ENCODE data around the gene PRKCH.

The PRKCH gene

DNA sequence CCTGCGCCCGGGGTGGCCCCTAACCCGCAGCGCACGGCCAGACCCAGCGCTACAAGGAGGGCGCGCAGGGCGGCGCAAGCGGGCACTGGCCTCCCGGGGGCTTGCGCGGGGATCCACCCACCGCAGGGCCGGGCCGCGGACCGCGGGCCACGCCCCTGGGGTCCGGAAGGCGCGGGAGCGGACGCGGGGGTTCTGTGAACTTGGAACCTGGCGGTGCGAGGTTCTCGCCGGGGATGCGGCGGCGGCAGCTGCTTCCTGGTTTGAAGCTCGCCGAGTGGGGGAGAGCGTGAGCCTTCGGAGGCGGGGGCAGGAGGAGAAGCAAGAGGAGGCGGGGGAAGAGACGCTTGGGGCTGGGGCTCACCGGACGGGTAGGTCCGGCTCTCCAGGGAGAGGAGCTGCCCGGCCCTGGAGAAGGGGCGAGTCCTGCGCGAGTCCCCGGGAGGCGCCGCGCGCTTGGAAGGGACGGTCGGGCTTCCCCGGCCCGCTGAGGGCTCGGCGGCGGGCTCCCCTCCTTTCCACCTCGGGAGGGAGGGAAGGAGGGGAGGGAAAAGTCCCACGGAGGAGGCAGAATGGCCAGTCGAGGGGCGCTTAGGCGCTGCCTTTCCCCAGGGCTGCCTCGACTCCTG is at the start of gene PRKCH:
Gene PRKCH (plus strand): TSS at position 195 of the 626 bp plus-strand sequence. CDS start 523 bp downstream, outside the sequence.
- peak; percentile 90 for DNase-seq

- DNase-seq: no peak
Observed at GRCh38 chr14:61277232-61277631, 44.1 kb upstream of the PRKCH start.

DNA sequence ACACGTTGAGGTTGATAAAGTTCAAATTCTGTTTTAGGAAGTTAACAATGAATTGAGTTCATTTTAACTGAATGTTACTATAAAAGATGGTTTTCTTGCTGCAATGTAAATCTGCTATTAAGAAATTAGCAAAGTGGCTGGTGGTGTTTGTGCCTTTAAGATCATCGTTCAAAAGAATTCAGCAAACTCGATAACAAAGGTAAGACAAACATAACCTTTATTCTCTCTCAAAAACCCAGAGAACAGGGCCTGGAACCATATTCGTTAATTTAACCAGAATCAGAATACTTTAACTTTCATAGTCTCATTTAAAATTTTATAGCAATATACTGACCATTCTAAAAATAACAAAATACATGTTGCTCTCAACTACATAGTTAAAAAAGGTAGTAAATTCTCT is 43.6 kb upstream of the PRKCH start:
- DNase-seq: no peak

DNA sequence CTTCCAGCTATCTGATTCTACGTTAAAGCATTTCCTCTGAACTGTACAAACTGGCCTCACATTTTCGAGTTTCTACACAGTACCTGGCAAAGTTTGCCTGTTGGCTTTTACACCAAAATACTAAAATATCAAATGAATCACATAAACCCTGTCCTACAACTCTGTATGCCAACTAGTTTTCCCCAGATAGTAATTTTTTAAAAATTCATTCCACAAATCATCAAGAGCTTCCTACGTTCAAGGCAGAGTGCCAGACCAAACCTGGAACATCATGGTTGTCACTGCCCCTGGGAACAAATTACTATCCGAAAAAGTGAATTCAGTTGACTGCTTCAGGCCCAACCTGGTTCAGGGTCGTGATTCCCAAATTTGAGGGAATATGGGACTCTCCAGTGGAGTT is 42.3 kb upstream of the PRKCH start:
- DNase-seq: no peak

DNA sequence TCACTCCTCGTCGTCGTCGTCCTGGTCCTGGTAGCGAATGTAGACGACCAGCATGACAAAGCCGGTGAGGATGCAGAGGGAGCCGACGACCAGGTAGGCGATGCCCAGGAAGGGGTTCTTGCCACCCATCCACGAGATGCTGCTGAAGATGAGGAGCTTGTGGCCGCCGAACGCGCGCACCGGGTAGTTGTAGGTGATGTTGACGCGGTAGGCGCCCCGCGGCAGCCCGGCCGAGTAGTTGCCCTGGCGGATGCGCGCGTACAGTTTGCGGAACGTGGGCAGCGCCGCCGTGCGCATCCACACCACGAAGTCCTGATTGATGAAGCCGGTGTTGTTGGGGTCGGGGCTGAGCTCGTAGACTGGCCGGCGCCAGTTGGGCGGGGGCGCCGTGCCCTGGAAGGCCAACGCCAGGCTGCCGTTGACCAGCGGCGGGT is 41.3 kb upstream of the PRKCH start:
- peak; percentile 64 for DNase-seq

DNA sequence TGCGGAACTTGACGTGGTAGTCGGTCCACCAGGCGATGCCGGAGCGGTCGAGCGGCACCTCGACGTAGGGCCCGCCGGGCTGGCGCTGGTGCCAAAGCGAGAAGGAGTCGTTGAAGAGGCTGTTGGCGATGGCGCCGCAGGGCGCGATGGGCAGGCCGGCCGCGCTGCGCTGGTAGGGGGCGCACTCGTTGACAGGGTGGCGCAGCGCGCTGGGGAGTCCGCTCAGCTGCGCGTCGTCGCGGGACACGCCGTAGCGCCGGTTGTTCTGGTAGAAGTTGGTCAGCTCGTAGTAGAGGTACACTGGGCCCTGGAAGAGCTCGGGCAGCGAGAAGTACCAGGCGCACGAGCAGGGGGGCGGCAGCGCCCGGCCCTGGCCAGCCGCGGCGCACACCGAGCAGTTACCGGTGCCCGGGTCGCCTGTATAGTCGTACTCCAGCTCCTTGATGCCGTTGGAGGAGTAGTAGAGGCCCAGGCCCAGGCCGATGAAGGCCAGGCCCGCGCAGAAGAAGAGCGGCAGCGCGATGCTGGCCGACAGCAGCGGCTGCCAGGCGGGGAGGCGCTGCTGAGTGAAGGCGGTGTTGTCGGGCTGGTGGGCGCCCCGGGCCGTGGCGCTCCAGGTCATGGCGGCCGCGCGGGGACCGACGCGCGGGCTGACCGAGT is 40.7 kb upstream of the PRKCH start:
- peak; percentile 84 for DNase-seq

DNA sequence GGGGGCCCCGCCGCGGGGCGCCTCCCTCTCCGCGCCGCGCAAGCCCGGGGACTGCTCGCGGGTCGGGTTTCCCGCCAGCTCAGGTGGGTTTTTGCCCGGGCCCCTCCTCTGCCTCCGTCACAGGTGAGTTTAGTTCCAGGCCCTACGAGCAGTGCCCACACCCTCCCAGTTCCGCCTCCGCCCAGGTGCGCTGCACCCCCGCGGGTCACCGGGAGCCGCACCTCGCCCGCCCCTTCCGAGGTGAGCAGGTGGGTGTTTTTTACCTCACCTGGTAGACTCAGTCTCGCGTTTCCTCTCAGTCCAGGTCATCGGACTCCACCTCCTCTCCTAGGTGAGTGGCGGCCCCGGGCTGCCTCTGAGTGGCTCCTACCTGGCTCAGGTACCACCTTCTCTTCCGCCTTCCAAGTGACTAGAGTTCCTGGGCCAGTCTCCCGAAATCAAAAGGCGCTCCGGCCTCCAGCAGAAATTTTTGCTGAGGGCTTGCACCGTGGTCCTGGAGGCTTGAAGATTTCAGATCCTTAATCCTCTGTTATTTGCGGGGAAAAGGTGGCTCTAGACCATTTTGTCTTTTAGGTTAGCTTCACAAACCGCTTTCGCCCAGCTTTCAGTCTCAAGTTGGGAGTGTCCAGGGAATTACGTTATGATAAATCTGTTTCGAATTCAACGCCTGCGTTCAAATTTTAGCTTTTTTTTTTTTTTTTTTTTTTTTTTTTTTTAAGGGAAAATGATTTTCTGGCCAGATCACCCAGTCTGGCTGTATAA is 40.0 kb upstream of the PRKCH start, which contains the start of gene TMEM30B:
Gene TMEM30B (minus strand): TSS at position 153 of the 762 bp plus-strand sequence. CDS start 191 bp downstream, outside the sequence.
- no peak for DNase-seq

GRCh38 chr14:61281948-61282275 is 39.5 kb upstream of the PRKCH start:
- DNase-seq: no peak

- no peak for DNase-seq
Observed at GRCh38 chr14:61282746-61283145, 38.6 kb upstream of the PRKCH start.

DNA sequence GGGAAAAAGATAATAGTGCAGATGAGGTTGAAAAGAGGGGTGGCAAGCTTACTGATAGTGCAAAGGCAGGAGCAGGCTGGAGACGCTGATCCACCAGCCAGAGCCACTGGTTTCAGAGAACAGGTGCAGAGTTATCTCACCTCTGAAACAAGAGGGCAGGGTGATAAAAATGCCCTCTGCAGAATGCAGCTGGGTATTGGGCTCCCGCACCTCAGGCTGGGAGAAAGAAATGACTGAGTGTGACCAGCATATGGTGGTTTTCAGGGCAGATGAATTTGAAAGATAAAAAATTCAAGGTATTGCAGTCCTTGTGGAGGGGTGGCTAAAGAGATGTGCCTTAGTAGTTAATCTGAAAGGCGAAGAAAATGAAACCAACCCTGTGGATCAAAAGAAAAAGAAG is 37.4 kb upstream of the PRKCH start:
- DNase-seq: no peak

GRCh38 chr14:61285364-61285763 is 36.0 kb upstream of the PRKCH start:
- DNase-seq: no peak

DNA sequence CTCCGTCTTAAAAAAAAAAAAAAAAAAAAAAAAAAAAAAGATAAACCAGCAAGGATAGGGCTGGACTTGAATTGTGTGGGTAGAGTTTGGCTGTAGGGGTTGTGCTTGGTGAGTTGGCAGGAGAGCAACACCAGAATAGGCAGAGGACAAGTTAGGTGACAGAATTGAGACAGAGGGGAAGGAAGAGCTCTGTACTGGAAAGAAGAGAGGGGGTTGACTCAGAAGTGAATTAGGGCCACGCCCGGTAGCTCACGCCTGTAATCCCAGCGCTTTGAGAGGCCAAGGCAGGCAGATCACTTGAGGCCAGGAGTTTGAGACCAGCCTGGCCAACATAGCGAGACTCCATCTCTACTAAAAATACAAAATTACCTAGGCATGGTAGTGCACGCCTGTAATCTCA is 34.2 kb upstream of the PRKCH start:
- no peak for DNase-seq

DNA sequence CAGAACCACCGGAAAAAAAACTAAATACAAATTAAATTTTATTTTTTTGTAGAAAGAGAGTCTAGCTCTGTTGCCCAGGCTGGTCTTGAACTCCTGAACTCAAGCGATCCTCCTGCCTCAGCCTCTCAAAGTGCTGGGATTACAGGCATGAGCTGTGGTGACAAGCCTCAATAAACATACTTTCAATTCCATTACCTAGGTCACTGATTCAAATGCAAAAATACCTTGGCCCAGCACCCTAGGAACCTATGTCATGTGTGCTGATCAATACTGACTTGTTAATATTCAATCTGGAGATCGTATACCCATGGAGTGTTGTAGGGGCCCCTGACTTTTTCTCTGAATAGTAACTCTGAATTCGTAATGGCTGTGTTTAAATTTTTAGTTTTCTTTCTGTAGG is 33.2 kb upstream of the PRKCH start:
- DNase-seq: no peak

GRCh38 chr14:61288720-61289119 is 32.7 kb upstream of the PRKCH start:
- DNase-seq: no peak

DNA sequence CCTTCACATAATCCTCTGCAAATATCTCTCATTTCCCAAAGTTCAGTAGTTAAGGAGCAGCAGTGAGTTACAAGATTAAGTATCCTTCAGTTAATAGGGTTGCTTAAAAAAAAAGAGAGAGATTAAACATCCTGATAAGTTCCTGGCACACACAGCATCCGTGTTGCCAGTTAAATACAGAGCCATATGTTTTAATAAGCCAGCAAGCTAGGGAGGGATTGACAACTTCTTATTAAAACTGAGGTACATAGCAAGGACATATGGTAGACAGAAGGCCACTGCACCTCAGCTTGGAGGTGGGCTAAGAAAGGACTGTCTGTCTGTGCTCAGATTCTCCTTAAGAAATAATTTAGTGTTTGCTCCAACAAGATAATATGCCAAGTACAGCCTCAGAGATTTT is 30.7 kb upstream of the PRKCH start:
- no peak for DNase-seq

GRCh38 chr14:61296151-61296550 is 25.2 kb upstream of the PRKCH start:
- no peak for DNase-seq

DNA sequence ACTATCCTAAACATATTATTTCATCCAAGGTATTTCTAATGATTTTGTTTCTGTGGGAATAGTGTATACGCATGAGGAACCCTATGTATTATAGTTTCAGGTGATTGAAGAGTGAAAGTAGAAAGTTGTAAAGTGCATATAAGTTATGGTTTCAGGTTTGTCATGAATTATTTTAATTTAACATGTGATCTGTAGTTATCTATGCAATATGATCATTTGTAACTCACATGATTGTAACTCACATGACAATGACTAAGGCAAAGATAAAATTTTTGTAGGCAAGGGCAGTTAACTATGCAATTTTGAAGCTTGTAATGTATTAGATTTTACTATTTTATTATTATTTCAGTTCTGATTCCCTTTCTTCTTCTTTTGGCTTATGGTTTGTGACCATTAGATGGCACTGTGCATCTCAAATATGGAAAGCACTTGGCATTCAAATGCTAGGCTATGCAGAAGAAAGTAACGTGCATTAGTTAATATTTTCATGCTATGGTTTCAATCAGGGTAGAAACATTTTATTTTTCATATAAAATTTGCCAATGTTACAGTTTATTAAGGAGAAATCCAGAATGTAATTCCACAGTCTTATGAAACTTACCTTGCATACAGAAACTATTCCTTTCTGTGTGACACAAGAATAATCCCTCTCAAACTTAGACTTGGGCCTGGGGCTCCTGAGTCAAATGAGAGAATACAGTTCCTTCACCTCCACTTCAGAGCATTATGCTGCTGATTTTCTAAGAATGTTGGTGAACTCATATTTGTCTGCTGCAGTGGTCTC is 24.5 kb upstream of the PRKCH start:
- no peak for DNase-seq

DNA sequence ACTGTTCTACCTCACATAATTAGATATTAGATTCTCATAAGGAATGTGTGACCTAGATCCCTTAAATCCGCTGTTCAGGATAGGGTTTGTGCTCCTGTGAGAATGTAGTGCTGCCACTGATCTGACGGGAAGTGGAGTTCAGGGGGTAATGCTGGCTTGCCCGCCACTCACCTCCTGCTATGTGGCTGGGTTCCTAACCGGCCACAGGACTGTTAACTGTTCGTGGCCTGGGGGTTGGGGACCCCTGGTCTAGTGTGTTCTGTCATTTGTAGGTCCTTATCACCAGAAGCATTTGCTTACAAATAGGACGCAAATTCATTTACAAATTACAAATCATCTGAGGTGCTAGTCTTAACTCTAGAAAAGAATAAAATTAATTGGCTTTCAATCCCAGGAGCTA is 23.8 kb upstream of the PRKCH start:
- no peak for DNase-seq

GRCh38 chr14:61298824-61299223 is 22.6 kb upstream of the PRKCH start:
- DNase-seq: no peak

DNA sequence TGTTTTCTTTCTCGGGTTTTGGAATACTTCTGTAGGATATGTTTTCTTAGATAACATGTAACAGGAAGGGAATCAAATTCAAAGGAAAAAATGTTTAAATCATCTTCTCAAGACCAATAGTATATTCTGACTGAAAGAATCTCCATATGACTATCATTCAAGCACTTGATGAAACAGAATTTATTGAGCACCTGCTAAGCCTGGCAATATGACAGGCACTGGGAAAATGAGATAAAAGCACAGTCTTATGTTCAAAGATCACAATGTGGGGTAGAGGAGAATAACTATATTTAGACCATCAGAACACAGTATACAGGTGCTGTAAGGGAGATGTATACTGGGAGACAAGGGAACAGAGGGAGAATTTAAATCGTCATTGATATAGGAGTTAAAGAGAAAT is 21.2 kb upstream of the PRKCH start:
- DNase-seq: no peak

- no peak for DNase-seq
Observed at GRCh38 chr14:61300754-61301153, 20.6 kb upstream of the PRKCH start.

DNA sequence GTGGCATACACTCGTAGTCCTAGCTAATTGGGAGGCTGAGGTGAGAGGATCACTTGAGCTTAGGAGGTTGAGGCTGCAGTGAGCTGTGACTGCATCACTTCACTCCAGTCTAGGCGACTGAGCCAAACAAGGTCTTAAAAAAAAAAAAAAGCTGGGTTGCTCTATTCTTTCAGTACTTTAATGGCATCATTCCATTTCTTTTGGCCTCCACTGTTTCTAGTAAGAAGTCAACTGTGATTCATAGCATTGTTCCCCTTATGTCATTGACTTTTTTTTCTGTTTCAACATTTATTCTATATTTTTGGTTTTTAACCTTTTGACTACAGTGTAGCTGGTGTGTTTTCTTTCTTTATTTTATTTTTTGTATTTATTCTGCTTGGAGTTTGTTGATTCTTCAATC is 16.7 kb upstream of the PRKCH start:
- DNase-seq: no peak

GRCh38 chr14:61308198-61308597 is 13.2 kb upstream of the PRKCH start:
- no peak for DNase-seq

Data from stimulated activated CD4-positive, alpha-beta T cell treated with anti-CD3 and anti-CD28 coated beads, Interleukin-15, amount 100 ng/mL, for 24 hours (primary cell).